Measurements from ENCODE around the gene GTPBP10. TPM values are rescaled to one million over a fixed set of nuclear protein-coding genes. Genes with fewer than 3 reads are reported as not detected.

Gene GTPBP10
- total and polyA plus RNA-seq, 9 of the 15 experiments (the other 6 are each of a cell fraction or from before 2014, with no cell fraction given) = 34.6 to 89.8 (median 76.4) TPM

- TF ChIP-seq PREB (CRISPR knock-in tag; IDR thresholded peaks at IDR 0.05) = no peak
- TF ChIP-seq MEIS2 (IDR thresholded peaks at IDR 0.05; ENCODE audit: partially characterized antibody) = peak; percentile 3
- TF ChIP-seq ATF3 (IDR thresholded peaks at IDR 0.05) = no peak
- no peak for TF ChIP-seq ATF3 (CRISPR knock-in tag; conservative IDR thresholded peaks at IDR 0.05)
- no peak for TF ChIP-seq OTX1 (CRISPR knock-in tag; IDR thresholded peaks at IDR 0.05)
- TF ChIP-seq ZNF668 (CRISPR knock-in tag; IDR thresholded peaks at IDR 0.05) = no peak
- no peak for TF ChIP-seq MAX (CRISPR knock-in tag; IDR thresholded peaks at IDR 0.05)
- TF ChIP-seq HNRNPLL (IDR thresholded peaks at IDR 0.05; ENCODE audit: low read depth, low read length, poor library complexity, severe bottlenecking) = no peak
- no peak for TF ChIP-seq NFE2 (IDR thresholded peaks at IDR 0.05; ENCODE audit: low read depth)
- no peak for TF ChIP-seq KAT7 (CRISPR knock-in tag; IDR thresholded peaks at IDR 0.05; ENCODE audit: borderline replicate concordance)
- peak; percentile 10; the same call in 1 of the 2 replicates for TF ChIP-seq SUPT5H (IDR thresholded peaks at IDR 0.05)
- no peak for TF ChIP-seq MTA2 (IDR thresholded peaks at IDR 0.05; ENCODE audit: low read depth)
- TF ChIP-seq ZNF57 (CRISPR knock-in tag; IDR thresholded peaks at IDR 0.05) = no peak
- no peak for TF ChIP-seq GATAD2B (IDR thresholded peaks at IDR 0.05; ENCODE audit: borderline replicate concordance)
- no peak for TF ChIP-seq HINFP (tag; conservative IDR thresholded peaks at IDR 0.05; ENCODE audit: low read depth)
- no peak for TF ChIP-seq CLOCK (CRISPR knock-in tag; IDR thresholded peaks at IDR 0.05; ENCODE audit: borderline replicate concordance)
- TF ChIP-seq HMGXB4 (CRISPR knock-in tag; IDR thresholded peaks at IDR 0.05) = no peak
- peak; percentile 51; the same call in 1 of the 2 replicates for TF ChIP-seq ZBTB33 (CRISPR knock-in tag; IDR thresholded peaks at IDR 0.05)
Measured at GRCh38 chr7:90347759-90348158, 1.2 kb downstream of the GTPBP10 start (continued).
